Natural killer cell (primary cell): ENCODE measurements around the gene RBM33. TPM values are rescaled to one million over a fixed set of nuclear protein-coding genes. Genes with fewer than 3 reads are reported as not detected.

Experiments used
- ATAC-seq, 3 donors: fragments of 150-1000 bp in 2 of 3; fragments of 200-7000 bp in 1 of 3; cut with Tn5 transposase; 1 replicate in 1 of 3; 2 replicates in 2 of 3; pipeline ENCODE4 v1.10.0; 2021; ENCODE audit warnings: mild to moderate bottlenecking in 2 of 3, moderate library complexity in 2 of 3
- DNase-seq, 2 donors: peaks; one replicate each; pipeline versions ENCODE4 v3.0.0 to v3.0.0-alpha.2; 2013 to 2021; ENCODE audit warnings: mixed read lengths in 1 of 2
- H3K27ac ChIP-seq: one replicate; pipeline ENCODE4 v1.5.1; 2013; ENCODE audit warnings: mild to moderate bottlenecking, low read length
- H3K27me3 ChIP-seq: one replicate; pipeline ENCODE4 v1.6.1; 2013; ENCODE audit warnings: low read length; ENCODE audit not compliant: control insufficient read depth, insufficient read depth
- H3K36me3 ChIP-seq: one replicate; pipeline ENCODE4 v1.6.1; 2013; ENCODE audit warnings: low read length; ENCODE audit not compliant: control insufficient read depth, insufficient read depth
- H3K4me1 ChIP-seq: one replicate; pipeline ENCODE4 v1.6.1; 2013; ENCODE audit warnings: low read length; ENCODE audit not compliant: control insufficient read depth, insufficient read depth
- H3K4me3 ChIP-seq: one replicate; pipeline ENCODE4 v1.5.1; 2013; ENCODE audit warnings: low read length
- H3K9me3 ChIP-seq: one replicate; pipeline ENCODE4 v1.6.1; 2013; ENCODE audit warnings: low read length; ENCODE audit not compliant: control insufficient read depth, insufficient read depth
- H3K27ac Mint-ChIP-seq, 2 donors: one replicate each; pipeline ENCODE4 v1.8.0; 2022; ENCODE audit warnings: mild to moderate bottlenecking in 2 of 2, mixed read lengths in 2 of 2, moderate library complexity in 1 of 2
- H3K27me3 Mint-ChIP-seq, 2 donors: one replicate each; pipeline ENCODE4 v1.8.0; 2022; ENCODE audit warnings: low read depth in 2 of 2, mixed read lengths in 2 of 2
- H3K36me3 Mint-ChIP-seq: one replicate; pipeline ENCODE4 v1.8.0; 2022; ENCODE audit warnings: mixed read lengths
- H3K4me1 Mint-ChIP-seq, 2 donors: one replicate each; pipeline ENCODE4 v1.8.0; 2022; ENCODE audit warnings: mixed read lengths in 2 of 2
- H3K4me3 Mint-ChIP-seq: one replicate; pipeline ENCODE4 v1.8.0; 2022; ENCODE audit warnings: mild to moderate bottlenecking, moderate library complexity, mixed read lengths
- H3K9me3 Mint-ChIP-seq, 2 donors: one replicate each; pipeline ENCODE4 v1.8.0; 2022; ENCODE audit warnings: mixed read lengths in 2 of 2
- WGBS: methylation state at CpG from one replicate; pipeline ENCODE4 v1.1.7; 2013; ENCODE audit warnings: missing lambda C conversion rate; ENCODE audit not compliant: insufficient coverage; 5-methylcytosine and 5-hydroxymethylcytosine counted together
- intact Hi-C: fragments of 100-400 bp; cut with micrococcal nuclease; formaldehyde crosslinking; loops from one replicate; pipeline ENCODE4 v1.14.2; 2022
- total RNA-seq, 4 donors: library from RNA; stranded (reverse); fragments of 120-200 nt in 1 of 4; gene quantifications; one replicate each; pipeline versions ENCODE4 v1.2.3 to v1.2.4, GENCODE V29; 2013 to 2022
- TF ChIP-seq, protein P1 (sequence below): fragments of 200-600 bp; IDR thresholded peaks from one replicate; pipeline ENCODE4 v1.8.0; 2022; ENCODE audit warnings: antibody characterized with exemption

Gene RBM33
- total RNA-seq, 3 donors from 2014 or later (not counting 1 experiment from before 2014, with no cell fraction given): 161 to 182 (median 182) TPM

DNA sequence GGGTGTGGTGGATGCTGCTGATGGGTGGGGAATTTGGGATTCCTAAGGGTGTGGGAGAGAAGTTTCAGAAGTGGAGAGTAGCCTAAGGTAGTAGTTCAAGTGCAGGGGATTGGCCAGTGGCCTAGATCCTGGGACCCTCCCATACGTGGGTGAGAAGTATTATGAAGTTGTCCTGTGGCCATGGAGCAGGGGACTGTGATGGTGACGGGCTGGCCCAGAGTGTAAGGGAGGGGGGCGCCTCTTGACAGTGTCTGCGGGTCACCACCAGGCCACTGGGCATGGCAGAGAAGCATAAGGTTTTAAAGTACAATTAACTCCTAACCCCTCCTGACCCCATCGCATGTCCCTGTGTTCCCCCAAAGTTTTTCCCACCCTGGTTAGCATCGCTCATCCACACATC, 70.2 kb downstream of the RBM33 start:
- Mint-ChIP-seq H3K27me3 (no peaks in the 10 kb centered on the region), H3K4me1 (peaks cover 35 to 52% of the 10 kb centered on the region in 2 donors), H3K27ac (peak overlapping the region; percentile 34 to 80), H3K36me3 (no peaks in the 10 kb centered on the region), H3K9me3 (no peaks in the 10 kb centered on the region), H3K4me3 (no peak overlapping the region)
- H3K36me3 ChIP-seq: peaks cover 61% of the 10 kb centered on the region
- ATAC-seq: peak in 1 of 3 donors; percentile 18
- no peaks in the 10 kb centered on the region for H3K9me3 ChIP-seq
- intact Hi-C loops: no loop called here
- no peak overlapping the region for H3K27ac ChIP-seq
- TF ChIP-seq, protein P1, sequence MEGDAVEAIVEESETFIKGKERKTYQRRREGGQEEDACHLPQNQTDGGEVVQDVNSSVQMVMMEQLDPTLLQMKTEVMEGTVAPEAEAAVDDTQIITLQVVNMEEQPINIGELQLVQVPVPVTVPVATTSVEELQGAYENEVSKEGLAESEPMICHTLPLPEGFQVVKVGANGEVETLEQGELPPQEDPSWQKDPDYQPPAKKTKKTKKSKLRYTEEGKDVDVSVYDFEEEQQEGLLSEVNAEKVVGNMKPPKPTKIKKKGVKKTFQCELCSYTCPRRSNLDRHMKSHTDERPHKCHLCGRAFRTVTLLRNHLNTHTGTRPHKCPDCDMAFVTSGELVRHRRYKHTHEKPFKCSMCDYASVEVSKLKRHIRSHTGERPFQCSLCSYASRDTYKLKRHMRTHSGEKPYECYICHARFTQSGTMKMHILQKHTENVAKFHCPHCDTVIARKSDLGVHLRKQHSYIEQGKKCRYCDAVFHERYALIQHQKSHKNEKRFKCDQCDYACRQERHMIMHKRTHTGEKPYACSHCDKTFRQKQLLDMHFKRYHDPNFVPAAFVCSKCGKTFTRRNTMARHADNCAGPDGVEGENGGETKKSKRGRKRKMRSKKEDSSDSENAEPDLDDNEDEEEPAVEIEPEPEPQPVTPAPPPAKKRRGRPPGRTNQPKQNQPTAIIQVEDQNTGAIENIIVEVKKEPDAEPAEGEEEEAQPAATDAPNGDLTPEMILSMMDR: no peak
- WGBS: 92% methylated on average over 6 of the region's 6 CpGs
- DNase-seq: no peak
- no peaks in the 10 kb centered on the region for H3K27me3 ChIP-seq
- H3K4me3 ChIP-seq: no peak overlapping the region
- peaks cover 12% of the 10 kb centered on the region for H3K4me1 ChIP-seq

DNA sequence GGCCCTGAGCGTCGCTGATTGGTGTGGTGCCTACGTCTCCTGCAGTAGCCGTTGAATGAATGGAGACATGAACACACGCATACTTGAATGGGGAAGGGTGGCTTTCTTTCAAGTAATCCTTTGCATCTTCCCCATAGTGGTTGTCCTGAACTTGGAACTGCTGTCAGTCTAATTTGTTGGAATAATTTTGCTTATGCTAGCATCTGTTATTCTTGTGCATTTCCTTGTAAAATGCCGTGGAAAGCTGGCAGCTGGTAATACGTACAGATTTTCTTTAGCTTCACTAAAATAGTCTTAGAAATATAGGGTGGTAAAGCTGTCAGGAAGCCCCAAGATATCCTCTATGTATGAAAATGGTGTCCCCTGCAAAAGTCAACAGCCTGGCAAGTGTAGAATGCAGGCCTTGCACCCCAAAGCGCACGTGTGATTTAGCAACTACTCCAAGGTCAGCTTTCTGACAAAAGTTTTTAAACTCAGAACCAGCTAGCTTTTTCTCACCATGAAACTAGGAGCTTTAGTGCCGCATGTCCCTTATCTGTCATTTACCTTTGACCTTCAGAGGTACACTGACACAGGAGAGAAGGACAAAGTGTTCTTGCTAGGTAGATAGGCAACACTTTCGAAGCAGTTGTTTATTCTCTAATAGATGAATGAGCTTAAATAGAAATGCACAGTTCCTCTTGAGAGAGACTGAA, 70.8 kb downstream of the RBM33 start:
- H3K4me1 ChIP-seq: peaks cover 12% of the 10 kb centered on the region
- DNase-seq (no peak), ATAC-seq (no peak)
- no peak overlapping the region for H3K27ac ChIP-seq
- H3K27me3 Mint-ChIP-seq: no peaks in the 10 kb centered on the region
- no peaks in the 10 kb centered on the region for H3K9me3 ChIP-seq
- intact Hi-C loops: no loop called here
- H3K27ac Mint-ChIP-seq: peak overlapping the region; percentile 34 to 80
- no peaks in the 10 kb centered on the region for H3K27me3 ChIP-seq
- no peaks in the 10 kb centered on the region for H3K36me3 Mint-ChIP-seq
- no peak overlapping the region for H3K4me3 Mint-ChIP-seq
- TF ChIP-seq, protein P1: no peak
- peaks cover 40 to 56% of the 10 kb centered on the region in 2 donors for H3K4me1 Mint-ChIP-seq
- H3K4me3 ChIP-seq: no peak overlapping the region
- no peaks in the 10 kb centered on the region for H3K9me3 Mint-ChIP-seq
- 95% methylated on average over 11 of the region's 11 CpGs for WGBS
- H3K36me3 ChIP-seq: peaks cover 64% of the 10 kb centered on the region

DNA sequence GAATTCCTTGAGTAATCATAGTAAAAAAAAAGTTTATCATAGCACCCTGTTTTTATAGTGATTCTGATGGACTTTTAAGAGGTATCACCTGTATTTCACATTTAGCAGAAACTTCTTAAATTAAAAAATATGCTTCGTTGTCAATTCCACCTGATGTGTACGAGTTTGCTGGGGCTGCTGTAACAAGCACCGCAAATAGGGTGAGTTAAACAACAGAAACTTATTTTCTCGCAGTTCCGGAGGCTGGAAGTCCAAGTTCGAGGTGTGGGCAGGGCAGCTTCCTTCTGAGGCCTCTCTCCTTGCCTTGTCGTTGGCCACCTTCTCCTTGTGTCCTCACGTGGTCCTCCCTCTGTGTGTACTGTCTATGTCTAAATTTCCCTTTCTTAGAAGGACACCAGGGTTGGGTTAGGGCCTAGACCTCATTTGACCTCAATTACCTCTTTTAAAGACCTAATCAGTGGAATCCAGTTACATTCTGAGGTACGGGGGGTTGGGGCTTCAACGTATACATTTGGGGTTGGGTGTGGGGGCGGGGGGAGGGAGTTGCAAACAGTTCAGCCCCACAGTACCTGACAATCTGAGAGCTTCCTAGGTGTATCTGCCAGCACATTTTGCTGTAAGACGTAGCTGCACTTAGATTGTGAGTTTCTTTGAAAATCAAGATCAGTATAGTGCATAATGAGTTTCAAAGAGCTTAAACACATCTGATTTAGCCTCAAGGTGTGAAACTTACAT, 72.7 kb downstream of the RBM33 start:
- Histone ChIP-seq H3K4me1 (peaks cover 16% of the 10 kb centered on the region), H3K9me3 (no peaks in the 10 kb centered on the region), H3K27ac (no peak overlapping the region), H3K27me3 (no peaks in the 10 kb centered on the region), H3K4me3 (no peak overlapping the region), H3K36me3 (peaks cover 48% of the 10 kb centered on the region)
- intact Hi-C loops: no loop called here
- Mint-ChIP-seq H3K4me3 (no peak overlapping the region), H3K36me3 (no peaks in the 10 kb centered on the region), H3K9me3 (no peaks in the 10 kb centered on the region), H3K4me1 (peaks cover 54 to 71% of the 10 kb centered on the region in 2 donors), H3K27ac (peak overlapping the region; percentile 39 to 43), H3K27me3 (no peaks in the 10 kb centered on the region)
- TF ChIP-seq, protein P1: no peak
- ATAC-seq (no peak), DNase-seq (no peak)
- WGBS: 89% methylated on average over 12 of the region's 12 CpGs
